RKO (cell line): ENCODE results near the gene HMCN2.

Source experiments
- DNase-seq: peaks from one replicate; pipeline ENCODE4 v3.0.0-alpha.2; 2016; ENCODE audit warnings: low spot score

The HMCN2 gene

DNA sequence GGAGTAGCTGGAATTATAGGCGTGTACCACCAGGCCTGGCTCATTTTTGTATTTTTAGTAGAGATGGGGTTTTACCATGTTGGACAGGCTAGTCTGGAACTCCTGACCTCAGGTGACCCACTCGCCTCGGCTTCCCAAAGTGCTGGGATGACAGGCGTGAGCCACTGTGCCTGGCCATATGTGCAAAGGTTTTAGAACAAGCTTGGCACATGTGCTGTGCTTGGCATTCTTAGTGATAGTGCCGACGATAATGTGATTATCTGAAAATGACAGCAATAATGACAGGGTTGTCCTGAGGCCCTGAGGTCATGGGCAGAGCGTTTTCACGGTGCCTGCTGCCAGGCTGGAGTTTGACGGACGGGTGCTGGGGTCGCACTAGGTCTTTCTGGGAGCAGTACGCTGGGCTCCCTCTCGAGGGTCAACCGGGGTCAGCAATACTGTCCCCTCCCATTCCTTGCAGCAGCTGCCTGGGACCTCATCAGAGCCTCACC lies 42.6 kb downstream of the HMCN2 start:
- no peak for DNase-seq

DNA sequence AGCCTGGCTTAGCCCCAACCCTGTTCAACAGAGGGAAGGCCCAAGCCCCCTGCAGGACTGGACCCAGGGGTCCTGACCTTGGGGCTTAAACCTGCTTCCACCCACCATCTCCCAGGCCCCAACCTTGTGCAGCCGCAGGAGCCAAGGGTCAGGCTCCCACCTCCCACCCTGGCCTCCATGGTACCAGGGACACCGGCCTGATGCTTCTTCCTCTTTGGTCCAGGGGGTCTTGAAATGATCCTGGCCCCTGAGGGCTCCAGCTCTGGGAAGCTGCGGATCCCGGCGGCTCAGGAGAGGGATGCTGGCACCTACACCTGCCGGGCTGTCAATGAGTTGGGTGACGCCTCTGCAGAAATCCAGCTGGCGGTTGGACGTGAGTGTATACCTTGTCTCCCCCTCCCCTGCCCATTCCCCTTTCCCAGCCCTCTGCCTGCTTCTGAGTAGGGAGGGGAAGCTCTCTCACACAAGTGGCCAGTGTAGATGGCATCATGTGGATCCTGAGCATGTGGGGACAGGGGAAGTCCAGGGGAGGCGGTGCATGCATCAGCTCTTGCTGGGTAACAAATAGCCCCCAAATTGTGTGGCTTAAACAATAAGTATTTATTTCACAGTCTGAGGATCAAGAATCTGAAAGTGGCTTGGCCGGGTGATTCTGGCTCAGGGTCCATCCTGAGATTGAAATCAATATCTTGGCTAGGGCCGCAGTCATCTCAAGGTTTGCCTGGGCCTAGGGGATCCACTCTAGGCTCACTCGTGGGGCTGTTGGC lies 44.3 kb downstream of the HMCN2 start:
- no peak for DNase-seq

DNA sequence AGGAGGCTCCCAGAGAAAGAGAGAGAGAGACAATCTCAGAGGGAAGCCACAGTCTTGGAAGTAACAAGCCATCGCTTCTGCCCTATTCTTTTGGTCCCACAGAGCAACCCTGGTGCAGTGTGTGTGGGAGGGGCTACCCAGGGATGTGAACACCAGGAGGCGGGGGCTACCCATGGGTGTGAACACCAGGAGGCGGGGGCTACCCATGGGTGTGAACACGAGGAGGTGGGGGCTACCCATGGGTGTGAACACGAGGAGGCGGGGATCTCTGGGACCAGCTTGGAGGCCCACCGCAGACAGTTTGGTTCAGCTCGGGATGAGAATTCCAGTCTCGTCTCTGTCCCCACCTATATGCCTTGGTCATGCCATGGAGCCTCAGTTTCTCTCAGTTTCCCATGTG lies 44.9 kb downstream of the HMCN2 start:
- DNase-seq, result no peak

DNA sequence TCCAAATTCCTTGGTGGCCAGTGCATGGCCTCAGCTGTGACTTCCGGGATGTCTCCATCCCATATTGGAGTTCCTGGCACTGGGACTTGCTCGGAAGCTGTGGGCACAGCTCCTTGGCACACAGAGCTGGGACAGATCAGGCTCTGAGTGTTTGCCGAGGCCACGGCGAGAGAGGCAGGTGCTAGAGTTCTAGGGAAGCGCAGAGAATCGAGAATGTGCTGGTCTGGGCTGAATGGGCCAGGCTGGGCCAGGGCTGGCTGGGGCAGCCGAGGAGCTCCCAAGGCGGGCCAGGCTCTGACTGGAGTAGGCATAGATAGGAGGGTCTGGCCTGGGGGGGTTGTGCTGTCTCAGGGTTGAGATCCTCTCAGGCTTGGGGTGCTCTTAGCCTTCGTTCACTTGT lies 45.4 kb downstream of the HMCN2 start:
- DNase-seq, result no peak

DNA sequence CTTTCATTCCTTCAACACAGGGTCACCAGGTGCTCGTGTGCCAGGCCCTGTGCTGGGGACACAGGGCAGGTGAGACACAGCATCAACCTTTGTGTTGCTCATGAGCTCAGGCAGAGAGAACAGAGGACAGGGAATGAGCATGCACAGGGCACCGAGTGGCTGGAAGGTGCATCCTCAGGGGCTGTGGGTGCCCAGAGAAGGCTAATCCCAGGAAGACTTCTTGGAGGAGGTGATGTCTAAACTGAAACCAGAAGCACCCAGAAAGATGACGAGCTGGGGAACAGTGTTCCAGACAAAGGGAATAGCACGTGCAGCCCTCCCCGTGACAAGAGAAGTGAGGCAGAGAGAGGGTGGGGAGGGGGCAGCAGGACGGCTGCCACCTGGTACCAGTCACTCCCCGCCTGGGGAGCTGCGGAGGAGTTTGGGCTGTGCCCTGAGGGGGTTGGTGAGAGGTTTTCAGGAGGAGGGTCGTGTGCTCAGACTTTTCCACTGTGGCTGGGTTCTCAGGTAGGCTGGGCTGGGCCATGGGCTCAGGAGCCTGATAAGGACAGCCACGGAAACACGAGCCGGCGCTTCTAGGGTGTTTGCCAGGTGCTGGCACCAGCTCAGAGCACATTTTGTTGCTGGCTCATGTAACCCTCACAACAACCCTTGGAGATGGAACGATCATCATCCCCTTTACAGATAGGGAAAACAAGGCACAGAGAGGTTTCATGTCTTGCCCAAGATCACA lies 46.0 kb downstream of the HMCN2 start:
- DNase-seq, result no peak

DNA sequence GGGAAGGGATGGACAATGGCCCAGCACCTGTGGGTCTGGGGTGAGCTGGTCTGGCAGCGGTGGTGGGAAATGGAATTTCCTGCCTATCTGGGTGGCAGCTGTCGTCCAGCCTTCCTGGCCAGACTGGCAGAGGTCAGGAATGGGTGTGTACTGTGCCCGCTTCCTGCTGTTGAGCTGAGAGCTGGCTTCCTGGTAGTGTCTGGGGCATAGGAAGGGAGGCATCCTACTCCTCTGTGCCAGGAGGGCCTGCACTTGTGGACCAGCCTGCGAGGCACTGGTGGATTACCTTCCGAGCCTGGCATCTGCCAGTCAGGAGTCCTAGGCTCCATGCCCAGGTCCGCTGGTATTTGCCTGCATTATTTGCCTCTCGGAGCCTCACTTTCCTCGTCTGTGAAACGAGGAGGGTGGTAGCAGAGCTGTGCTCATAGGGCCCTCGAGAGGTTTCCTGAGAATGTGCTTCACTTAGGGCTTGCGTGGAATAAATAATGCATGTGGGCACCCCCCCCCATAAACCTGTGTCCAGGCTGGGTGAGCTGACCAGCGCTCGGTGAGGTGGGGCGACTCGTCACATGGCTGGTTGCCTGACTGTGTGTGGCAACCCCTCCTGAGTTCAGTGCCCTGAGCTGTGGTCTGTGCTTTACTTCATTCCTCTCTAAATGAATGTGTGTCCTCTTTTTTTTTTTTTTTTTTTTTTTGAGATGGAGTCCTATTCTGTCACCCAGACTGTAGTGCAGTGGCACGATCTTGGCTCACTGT lies 47.7 kb downstream of the HMCN2 start:
- no peak for DNase-seq

DNA sequence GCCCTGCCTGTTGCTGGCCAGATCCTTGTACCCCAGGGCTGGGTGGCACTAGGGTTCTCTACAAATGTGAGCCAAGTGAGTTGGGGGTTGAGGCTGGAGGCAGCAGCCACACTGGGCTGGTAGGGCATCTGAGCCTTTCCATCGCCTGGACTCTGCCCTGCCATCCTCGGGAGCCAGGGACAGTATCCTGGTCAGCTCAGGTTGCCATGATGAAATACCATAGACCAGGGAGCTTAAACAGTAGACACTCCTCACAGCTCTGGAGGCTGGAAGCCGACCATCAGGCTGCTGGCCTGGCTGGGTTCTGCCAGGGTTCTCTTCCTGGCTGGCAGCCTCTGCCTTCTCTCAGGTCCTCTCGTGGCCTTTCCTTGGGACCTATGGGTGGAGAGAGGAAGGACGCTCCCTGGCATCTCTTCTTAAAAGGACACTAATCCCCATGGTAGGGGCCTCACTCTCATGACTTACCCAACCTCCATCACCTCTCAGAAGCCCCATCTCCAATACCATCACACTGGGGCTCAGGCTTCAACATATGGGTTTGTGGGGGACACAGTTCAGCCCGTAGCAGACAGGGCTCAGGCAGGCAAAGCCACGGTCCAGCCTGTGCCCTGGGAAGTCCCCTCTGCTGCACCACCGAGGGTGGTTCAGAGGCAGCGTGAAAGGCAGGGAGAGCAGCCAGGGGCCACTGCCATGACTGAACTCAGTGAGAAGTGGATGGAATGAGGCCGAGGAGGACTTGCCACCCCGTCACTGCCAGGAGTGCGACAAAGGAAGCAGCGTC lies 50.1 kb downstream of the HMCN2 start:
- no peak for DNase-seq

DNA sequence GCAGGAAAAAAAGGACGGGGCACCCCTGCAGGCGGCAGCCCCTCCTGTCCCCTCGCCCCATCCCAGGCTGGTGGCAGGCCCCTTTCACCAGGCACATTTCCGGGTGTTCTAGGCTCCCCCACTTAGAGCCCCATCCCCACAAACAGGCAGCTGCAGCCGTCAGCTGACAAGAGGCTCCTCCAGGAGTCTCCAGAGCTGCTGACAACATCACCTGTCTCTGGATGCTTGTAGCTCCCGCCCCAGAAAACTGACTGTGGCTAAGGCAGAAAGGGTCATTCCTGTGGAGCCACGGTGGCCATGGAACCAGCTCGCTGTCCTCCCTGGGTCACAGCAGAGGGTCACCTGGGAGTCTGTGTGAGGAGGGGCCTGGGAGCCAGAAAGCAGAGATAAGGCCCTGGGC lies 50.9 kb downstream of the HMCN2 start:
- DNase-seq, result no peak

DNA sequence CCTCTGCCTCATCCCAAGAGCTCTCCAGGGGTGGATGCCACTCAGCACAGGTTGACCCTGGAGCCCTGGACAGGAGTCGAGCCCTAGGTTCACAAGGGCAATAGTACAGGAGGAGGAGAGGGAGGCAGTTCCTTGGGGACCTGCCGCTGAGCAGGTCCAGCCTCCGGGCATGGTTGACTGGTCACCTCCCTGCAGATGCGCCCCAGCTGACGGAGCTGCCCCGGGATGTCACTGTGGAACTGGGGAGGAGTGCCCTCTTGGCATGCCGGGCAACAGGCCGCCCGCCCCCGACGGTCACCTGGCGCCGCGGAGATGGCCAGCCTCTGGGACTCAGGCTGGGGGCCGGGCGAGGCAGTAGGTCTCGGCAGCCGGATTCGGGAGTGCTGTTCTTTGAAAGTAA lies 53.7 kb downstream of the HMCN2 start:
- DNase-seq, result no peak

DNA sequence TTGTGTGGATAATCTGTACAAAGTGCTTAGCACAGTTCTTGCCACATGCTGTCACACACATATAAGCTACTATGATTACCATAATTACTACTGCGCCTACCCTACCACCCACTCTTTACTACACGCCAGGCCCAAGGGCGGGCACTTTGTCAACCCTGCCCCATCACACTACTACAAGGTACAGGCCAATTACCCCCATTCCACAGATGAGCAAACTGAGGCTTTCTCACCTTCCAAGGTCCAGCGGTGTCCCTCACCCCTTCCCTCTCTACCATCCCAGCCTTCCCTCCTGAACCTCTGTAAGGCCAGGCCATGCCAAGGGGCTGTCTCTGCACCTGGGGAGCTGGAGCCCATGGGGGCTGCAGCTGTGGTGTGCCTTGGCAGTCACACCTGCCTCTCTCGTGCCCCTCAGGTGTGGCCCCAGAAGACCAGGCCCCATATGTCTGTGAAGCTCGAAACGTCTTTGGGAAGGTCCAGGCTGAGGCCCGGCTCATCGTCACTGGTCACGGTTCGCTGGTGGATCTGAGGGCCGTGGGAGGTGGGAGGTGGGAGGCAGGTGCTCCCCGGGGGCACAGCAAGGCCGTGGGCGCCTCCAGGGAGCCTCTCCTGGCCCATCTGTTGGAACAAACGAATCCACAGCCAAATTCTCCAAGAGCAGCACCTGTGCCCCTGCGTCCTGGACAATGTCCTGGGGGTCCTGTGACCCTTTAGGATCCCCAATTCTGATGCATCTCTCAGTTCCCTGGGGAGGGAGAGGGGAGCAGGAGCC lies 54.6 kb downstream of the HMCN2 start:
- DNase-seq, result no peak

DNA sequence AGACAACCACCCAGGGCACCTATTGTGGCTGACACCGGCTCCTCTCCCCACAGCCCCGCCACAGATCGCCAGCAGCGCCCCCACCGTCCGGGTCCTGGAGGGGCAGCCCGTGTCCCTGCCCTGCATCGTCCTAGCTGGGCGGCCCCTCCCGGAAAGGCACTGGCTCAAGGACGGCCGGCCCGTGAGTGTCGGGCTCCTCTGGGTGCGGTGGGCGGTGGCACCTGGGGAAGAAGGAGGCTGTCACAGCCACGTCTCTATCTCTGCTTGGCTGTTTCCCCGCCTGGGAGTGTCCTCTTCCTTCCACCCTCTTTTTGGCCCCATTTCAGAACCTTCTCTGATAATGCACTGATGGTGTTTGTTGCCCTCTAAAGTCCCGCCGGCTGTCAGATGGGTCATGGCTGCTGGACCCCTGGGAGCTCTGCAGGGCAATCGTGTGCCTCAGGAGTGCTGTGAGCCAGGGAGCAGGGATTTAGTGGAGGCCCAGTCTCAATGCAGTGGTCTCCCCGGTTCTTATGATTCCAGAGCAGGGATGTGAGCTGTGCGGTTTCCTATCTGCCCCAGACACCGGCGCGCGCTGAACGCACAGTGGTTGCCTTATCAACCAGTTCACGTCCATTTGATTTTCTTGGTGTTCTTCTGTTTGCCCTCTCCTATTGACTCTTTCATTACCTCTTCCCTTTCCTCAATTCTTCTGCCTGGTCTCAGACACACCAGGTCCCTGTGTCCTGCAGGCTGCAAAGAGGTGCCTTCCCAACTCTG lies 55.3 kb downstream of the HMCN2 start:
- no peak for DNase-seq

DNA sequence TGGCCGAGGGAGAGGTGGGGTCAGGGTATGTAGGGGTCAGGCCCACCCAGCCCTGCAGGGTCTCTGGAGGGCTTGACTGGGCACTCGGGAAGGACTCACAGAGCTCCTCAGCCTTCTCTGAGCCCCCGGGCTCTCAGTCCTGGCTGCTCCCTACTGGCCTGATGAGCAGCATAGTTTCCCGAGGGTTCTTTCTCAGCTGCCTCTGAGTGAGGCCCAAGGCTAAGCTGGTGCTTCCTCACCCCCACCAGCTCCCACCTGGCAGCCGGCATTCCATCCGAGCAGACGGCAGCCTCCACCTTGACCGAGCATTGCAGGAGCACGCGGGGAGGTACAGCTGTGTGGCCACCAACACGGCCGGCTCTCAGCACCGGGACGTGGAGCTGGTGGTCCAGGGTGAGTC lies 56.0 kb downstream of the HMCN2 start:
- no peak for DNase-seq

DNA sequence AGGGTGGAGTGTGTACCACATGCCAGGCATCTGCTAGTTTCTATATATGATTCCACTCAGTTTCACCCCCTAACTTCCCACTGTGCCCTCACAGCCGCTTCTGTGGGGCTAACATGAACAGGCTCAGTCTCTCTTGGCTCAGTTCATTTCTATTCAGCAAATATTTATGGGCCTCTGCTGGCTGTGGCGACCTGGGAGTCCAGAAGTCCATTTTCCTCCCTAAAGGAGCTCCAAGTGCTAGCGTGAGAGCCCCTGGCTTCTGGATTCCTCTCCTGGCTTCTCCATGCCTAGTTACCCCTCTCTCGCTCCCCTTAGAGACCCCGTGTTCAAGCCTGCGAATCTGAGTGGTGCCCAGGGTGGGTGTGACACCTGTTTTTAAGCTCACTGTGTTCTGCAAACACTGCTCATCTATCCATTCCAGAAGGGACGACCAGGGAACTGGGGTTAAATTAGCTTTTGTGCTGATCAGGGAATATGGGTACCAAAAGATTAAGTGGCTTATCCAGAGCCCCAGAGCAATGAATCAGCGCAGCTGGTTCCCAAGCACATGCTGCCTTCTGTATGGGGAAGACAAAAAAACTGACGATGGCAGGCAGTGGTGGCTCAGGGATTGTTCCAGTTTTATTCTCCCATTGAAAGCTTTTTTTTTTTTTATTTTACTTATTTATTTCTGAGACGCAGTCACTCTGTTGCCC lies 57.6 kb downstream of the HMCN2 start:
- no peak for DNase-seq

DNA sequence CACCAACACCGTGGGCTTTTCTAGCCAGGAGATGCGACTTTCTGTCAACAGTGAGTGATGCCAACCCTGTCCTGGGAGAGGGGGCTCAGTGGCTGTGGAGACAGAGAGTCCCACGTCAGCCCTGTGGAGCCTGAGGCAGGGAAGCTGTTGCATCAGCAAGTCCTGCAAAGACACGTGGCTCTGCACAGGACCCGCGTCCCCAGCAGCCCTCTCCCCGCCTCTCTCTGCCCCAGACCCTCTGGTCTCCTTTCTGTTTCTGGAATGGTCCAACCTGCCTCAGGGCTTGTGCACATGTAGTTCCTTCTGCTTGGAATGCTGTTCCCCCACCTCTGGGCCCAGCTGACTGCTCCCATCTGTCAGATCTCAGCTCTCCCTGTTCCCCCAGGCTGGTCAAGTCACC lies 60.4 kb downstream of the HMCN2 start:
- no peak for DNase-seq

DNA sequence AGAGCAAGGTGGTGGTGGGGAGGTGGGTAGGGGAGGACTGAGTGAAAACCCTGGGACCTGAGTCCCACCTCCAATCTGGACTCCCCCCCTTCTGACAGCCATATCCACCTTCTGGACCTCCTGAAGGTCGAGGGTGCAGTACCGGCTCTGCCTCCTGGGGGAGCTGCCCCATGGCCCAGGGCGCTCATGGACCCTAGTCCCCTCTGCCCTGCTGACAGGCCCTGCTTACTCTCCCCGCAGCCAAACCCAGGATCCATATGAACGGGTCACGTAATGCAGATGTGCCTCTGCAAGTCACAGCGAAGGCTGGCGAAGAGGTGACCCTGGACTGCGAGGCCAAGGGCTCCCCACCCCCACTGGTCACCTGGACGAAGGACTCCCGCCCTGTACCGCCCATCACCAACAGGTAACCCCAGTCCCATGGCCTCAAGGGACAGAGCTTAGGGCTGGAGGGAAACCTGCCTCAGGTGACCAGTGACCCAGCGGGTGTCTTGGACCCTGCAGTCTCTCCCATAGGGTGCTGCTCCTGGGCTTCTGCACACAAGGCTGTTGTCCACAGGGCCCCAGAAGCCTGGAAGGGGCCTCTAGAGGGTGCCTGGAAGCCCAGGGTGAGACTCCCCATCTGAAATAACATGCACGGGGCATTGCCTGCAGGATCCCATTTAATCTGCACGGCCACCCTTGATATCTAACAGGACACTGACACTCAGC lies 61.7 kb downstream of the HMCN2 start:
- no peak for DNase-seq

DNA sequence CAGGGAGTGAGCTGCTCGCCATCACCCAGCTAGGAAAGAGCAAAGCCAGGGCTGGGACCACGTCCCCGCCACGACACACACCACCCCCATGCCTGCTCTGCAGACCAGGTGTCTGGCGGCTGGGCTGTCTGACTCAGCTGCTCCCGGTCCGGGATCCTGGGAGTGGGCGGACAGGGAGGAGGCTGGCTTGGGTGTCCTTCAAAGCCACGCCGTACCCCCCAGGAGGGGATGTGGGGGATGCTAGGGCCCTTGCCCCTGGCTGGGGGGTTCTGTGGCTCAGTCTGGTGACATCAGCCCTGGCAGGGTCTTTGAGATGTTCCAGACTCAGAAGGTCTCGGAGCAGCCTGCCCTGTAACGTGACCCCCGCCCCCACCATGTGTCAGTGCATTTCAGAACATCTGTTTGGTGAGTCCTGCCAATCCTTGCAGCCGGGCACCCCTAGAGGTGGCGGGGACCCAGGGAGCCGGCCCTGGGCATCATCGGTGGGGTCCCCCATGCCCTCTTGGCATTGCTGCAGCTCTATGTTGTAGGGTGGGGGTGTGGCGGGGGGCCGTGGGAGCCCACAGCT lies 62.3 kb downstream of the HMCN2 start:
- DNase-seq, result no peak

DNA sequence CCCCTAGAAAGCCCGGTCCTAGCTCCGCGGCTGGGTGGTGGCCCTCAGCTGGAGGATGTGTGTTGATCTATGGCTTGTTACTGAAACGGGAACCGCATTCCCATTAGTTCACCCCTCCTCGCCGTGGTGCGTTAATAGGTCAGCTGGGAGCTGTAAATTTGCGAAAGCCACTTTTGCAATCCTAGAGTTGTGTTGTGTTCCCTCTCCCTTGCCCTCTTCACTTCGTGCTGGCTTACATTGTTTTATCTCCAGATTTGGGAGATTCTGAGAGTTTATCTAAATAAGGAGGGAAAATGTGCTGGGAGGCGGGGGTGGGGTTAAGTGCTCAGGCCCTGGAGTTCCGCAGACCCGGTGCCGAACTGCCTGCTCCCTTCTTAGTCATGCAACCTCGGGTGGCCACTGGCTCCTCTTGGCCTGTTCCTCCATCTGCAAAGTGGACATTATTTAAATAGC lies 62.8 kb downstream of the HMCN2 start:
- DNase-seq, result no peak

DNA sequence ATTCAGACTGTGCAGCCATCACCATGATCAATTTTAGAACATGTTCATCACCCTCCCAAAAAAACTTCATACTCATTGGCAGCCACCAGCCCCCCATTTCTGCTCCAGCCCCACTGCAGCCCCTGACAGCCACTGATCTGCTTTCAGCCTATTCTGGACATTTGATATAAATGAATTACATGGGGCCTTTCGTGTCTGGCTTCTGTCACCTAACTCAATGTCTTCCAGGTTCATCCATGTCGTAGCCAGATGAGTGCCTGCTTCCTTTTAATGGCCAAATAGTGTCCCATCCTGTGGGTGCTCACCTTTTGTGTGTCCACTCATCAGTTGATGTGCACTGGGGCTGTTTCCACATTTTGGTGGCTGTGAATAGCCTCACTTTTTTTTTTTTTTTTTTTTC lies 63.5 kb downstream of the HMCN2 start:
- no peak for DNase-seq
